LNCaP clone FGC (cell line): ENCODE measurements around the gene GNPAT.

ENCODE experiments used
- DNase-seq: peaks from one replicate; pipeline ENCODE4 v3.0.0-alpha.2; 2011; ENCODE audit warnings: low read depth
- H3K4me3 ChIP-seq: 2 replicates; pipeline ENCODE4 v1.5.1; 2011; ENCODE audit warnings: mild to moderate bottlenecking, low read depth, low read length, control low read depth
- TF ChIP-seq, protein P1 (sequence below): IDR thresholded peaks from 2 replicates; pipeline ENCODE4 v1.5.1; 2012; ENCODE audit warnings: mild to moderate bottlenecking; ENCODE audit not compliant: control insufficient read depth, insufficient read depth; ENCODE audit errors: extremely low read depth

GNPAT gene

DNA sequence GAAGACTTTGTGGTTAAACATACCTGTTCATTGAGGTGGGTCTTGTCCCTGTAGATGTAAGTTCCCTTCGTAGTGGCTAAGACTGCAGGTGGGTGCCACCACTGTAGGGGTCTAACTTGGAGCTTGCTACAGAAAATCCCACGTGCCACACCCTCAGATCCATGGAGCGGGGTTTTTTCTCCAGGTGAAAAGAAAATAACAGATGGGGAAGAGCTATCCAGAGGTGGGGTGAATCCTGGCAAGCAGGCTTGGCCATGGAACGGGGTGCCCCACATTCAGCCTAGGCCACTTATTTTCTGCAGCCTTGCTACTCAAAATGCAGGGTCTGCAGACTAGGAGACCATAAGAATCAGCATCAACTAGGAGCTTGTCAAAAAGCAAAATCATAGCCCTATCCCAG, 72.6 kb downstream of the GNPAT start:
- DNase-seq: no peak

DNA sequence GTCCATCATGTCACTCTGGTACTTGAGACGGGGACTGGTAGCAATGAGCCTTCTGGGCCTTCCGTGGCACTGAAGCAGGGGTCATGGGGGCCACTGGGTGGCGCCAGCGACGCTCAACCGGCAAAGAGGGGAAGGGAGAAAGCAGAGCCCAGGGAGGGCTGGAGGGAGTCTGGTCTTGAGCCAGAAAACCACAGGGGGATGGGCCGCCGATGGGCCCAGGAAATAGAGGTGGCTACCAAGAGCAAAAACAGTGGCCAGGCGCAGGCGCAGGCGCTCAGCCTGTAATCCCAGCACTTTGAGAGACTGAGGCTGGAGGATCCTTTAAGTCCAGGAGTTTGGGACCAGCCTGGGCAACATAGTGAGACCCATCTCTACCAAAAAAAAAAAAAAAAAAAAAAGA, 74.9 kb downstream of the GNPAT start:
- DNase-seq: no peak
- TF ChIP-seq, protein P1, sequence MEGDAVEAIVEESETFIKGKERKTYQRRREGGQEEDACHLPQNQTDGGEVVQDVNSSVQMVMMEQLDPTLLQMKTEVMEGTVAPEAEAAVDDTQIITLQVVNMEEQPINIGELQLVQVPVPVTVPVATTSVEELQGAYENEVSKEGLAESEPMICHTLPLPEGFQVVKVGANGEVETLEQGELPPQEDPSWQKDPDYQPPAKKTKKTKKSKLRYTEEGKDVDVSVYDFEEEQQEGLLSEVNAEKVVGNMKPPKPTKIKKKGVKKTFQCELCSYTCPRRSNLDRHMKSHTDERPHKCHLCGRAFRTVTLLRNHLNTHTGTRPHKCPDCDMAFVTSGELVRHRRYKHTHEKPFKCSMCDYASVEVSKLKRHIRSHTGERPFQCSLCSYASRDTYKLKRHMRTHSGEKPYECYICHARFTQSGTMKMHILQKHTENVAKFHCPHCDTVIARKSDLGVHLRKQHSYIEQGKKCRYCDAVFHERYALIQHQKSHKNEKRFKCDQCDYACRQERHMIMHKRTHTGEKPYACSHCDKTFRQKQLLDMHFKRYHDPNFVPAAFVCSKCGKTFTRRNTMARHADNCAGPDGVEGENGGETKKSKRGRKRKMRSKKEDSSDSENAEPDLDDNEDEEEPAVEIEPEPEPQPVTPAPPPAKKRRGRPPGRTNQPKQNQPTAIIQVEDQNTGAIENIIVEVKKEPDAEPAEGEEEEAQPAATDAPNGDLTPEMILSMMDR: peak; percentile 52
- H3K4me3 ChIP-seq: no peak overlapping the region

More for the DNA sequence above, 72.6 kb downstream of the GNPAT start:
- TF ChIP-seq, protein P1: no peak
- no peak overlapping the region for H3K4me3 ChIP-seq

DNA sequence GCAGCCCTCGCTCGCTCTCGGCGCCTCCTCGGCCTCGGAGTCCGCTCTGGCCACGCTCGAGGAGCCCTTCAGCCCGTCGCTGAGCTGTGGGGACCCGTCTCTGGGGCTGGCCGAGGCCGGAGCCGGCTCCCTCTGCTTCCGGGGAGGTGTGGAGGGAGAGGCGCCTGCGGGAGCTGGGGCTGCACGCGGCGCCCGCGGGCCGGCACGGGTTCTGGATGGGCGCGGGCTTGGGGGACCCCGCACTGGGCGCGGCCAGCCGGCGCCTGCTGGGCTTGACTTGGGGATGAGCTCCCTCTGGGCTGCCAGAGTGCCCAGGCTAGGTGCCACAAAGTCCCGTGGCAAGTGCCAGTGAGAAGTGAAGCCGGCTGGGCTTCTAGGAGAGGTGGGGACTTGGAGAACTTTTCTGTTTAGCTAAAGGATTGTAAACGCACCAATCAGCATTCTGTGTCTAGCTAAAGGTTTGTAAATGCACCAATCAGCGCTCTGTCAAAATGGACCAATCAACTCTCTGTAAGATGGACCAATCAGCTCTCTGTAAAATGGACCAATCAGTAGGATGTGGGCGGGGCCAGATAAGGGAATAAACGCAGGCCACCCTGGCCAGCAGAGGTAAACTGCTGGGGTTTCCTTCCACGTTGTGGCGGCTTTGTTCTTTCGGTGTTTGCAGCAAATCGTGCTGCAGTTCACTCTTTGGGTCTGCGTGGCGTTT, 76.4 kb downstream of the GNPAT start:
- no peak overlapping the region for H3K4me3 ChIP-seq
- TF ChIP-seq, protein P1: no peak
- DNase-seq: no peak

DNA sequence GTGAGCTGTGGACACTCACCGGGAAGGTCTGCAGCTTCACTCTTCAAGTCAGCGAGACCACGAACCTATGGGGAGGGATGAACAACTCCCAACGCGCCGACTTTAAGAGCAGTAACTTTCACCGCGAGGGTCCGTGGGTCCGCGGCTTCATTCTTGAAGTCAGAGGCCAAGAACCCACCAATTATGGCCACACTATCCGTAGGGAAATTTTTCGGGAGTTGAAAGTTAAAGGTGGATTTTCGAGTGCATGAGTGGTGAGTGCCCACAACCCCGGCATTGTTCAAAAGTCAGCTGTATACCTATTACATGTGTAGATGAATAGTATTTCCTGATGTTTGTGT, 77.0 kb downstream of the GNPAT start:
- TF ChIP-seq, protein P1: no peak
- no peak for DNase-seq
- no peak overlapping the region for H3K4me3 ChIP-seq

DNA sequence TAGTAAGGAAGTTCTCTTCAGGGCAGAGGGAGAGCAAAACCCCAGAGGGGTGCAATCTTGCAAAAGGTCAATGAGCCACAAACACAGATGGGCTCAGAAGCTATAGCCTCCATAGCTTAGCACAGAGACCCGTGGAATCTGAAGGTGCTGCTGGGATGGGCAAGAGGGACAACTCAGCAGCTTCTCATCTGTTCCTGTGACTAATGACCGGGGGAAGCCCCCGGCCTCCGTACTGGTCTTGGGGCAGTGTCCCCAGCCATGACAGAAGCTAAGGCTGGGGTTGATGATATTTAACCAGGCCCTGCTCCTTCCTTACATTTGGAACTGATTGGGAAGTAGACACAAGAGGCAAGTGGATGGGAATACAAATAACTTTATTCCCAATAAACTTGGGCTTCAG, 77.6 kb downstream of the GNPAT start:
- H3K4me3 ChIP-seq: no peak overlapping the region
- DNase-seq: no peak
- TF ChIP-seq, protein P1: no peak

DNA sequence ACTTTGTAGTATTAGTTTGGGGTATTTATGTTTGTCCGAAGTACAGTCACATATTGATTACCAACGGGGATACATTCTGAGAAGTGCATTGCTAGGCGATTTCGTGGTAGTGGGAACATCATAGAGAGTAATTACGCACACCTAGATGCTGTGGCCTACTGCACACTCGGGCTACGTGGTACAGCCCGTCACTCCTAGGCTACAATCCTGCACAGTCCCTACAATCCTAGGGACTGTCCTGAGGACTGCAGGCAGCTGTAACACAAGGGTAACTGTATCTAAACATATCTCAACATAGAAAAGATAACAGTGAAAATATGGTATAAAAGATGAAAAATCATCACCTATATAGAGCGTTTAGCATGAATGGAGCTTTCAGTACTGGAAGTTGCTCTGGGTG, 78.1 kb downstream of the GNPAT start:
- H3K4me3 ChIP-seq: no peak overlapping the region
- DNase-seq: no peak
- TF ChIP-seq, protein P1: no peak
